ENCODE data around the gene AKNAD1.
"Not testable (repeated sequence)": the region's sequence is repeated elsewhere in the genome, so short reads cannot be mapped to it uniquely, and the experiment has no call there.

AKNAD1 gene

GRCh38 chr1:108829498-108829916 lies 27.4 kb downstream of the AKNAD1 start:
- peak; percentile 35 for DNase-seq

GRCh38 chr1:108828074-108828961 lies 28.6 kb downstream of the AKNAD1 start:
- DNase-seq = peak; percentile 39

DNA sequence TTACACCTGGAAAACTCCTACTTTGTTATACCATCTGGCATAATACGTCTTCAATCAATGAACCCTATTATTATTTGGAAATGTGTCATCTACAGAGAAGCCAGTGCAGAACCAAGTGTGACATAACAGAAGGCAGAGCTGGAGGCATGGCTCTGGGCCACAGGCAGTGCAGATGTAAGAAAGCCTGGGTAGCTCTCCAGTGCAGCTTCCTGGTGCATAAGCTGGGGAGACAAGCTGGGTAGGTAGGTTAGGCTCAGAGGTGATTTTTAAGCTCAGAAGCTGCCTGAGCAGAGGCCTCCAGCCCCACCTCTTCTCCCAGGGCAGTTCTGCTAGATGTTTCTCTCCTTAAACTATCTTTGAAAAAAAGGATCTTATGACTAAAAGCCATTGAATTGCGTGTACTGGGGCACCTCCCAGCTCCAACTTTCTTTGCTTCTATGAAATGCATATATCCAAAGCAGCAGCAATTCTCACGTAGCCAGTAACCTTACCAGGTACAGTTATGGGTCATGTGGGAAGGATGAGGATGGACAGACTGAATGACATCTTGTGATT lies 30.7 kb downstream of the AKNAD1 start:
- no peak for DNase-seq

DNA sequence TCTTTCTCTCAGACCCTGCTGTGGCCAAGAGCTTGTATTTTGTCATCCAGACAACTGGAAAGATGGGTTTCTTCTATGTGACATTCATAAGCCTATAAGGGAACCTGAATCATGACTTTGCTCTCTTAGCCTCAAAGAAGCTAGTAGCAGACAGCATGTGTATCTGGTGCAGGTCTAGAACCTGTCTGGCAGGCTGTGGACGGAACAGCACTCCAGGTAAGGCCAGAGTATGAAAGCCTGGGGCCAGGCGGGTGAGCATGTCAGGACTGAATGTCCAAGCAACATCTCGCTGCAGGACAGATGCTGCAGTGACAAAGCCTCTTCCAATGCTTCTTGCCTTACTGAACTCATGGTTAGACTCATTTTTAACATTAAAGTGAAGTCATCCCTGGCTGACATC lies 32.8 kb downstream of the AKNAD1 start:
- DNase-seq = no peak

- DNase-seq = no peak
Measured at GRCh38 chr1:108823632-108824031, 33.3 kb downstream of the AKNAD1 start.

GRCh38 chr1:108819878-108820277 lies 37.0 kb downstream of the AKNAD1 start:
- no peak for DNase-seq

GRCh38 chr1:108817811-108818210 lies 39.1 kb downstream of the AKNAD1 start:
- no peak for DNase-seq

- DNase-seq = no peak
Measured at GRCh38 chr1:108817016-108817415, 39.9 kb downstream of the AKNAD1 start.

DNA sequence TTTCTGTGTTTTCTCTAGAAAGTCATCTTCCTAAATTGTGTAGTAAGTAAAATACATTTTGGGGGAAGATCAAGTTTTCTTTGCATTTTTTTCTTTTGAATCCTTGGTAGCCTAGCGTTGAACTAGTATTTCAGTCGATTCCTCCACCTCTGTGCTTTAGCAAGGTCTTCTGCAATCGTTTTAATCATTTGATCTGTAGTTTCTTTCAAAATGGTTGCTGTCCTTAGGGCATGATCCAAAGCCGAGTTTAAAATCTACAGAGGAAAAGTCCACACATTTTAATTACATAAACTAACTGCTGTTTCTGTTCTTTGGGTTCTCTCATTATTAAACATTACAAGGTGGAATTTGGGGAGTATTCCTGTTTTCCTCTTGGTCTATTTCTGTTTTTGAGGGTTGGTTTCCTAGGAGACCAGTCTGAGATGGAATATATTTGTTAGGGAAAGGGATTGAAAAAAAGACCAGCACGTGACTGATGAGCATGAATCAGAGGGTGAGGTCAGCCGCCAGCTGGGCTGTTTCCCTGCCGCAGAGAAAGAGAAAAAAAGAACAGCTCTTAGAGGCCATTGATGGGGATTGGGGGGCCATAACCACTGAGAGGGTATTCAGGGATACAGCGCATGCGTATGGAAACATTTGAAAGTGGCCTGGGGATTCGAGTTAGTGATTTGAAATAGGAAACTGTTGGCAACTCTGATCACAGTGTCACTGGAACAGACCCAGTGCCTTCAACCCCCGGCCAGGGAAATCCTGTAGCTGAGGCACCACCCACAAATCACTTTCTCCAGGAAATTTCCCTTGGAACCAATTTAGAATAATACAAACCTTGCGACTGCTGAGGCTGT lies 40.6 kb downstream of the AKNAD1 start:
- peak; percentile 28 for DNase-seq

- no peak for DNase-seq
Measured at GRCh38 chr1:108815566-108815965, 41.3 kb downstream of the AKNAD1 start.

DNA sequence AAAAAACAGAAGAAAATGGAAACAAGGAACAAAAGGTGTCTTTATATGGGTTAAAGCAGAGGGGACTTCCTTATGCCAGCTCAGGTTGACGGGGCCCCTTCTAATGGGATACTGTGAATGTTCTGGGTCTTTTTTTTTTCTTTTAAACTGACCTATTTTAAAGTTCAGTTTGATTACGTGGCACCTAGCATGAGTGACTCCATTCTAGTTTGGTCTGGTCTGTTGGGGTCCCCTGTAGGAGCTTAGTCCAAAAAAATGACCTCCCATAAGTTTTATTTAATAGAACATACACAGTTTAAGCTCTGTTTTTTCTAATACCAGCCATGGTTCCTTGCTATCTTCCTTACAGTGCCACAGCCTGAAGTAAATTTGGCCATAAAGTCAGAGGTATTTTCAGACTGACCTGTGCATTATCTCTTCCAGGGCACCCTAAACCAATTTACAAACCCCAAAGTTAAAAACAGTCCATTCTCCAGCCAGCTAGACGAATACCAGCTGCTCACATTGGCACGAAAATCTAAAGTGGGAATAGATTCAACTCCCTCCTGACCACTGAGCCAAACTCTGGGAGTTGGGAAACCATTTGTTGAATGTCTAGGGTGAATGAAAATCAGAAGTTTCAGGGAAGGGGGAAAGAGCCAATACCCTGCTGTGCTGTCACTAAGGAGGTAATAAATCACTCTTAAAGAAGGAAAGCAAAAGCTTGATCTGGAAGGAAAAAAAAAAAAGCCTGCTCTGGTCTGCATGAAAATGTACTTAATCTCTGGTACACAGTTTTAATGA lies 42.4 kb downstream of the AKNAD1 start:
- no peak for DNase-seq

- DNase-seq = no peak
Measured at GRCh38 chr1:108813326-108813725, 43.6 kb downstream of the AKNAD1 start.

DNA sequence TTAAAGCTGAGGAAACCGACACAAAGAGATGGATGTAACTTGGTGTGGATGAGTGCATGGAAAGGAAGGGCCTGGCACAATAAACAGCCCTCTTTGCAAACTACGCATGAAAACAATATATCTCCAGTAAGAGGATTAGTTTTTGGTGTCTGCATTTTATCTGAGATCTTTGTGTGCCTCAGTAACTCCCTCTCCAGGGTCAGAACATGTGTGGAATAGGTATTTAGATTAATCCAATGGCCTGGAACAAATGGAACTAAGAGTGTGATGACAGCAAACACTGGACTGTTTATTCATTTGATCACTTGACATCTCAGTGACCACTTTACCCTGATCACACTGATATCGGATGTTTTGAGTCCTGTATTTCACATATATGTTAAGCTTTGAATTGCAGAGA lies 45.3 kb downstream of the AKNAD1 start:
- DNase-seq = no peak

GRCh38 chr1:108808438-108808837 lies 48.5 kb downstream of the AKNAD1 start:
- no peak for DNase-seq

DNA sequence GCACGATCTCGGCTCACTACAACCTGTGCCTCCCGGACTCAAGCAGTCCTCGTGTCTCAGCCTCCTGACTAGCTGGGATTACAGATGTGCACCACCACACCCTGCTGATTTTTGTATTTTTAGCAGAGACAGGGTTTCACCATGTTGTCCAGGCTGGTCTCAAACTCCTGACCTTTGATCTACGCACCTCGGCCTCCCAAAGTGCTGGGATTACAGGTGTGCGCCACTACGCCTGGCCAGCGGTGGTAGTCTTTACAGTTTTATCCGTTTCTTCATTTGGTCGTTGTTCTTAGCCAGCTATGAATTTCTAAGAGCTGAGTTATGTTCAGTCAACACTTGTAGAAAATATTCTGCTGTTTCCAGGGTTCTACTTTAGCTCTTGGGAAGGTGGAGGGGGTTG lies 53.3 kb downstream of the AKNAD1 start:
- no peak for DNase-seq

- no peak for DNase-seq
Measured at GRCh38 chr1:108801101-108801500, 55.8 kb downstream of the AKNAD1 start.

- DNase-seq = no peak
Measured at GRCh38 chr1:108799001-108799400, 57.9 kb downstream of the AKNAD1 start.

- no peak for DNase-seq
Measured at GRCh38 chr1:108792420-108792819, 64.5 kb downstream of the AKNAD1 start.

- no peak for DNase-seq
Measured at GRCh38 chr1:108791790-108792189, 65.1 kb downstream of the AKNAD1 start.

DNA sequence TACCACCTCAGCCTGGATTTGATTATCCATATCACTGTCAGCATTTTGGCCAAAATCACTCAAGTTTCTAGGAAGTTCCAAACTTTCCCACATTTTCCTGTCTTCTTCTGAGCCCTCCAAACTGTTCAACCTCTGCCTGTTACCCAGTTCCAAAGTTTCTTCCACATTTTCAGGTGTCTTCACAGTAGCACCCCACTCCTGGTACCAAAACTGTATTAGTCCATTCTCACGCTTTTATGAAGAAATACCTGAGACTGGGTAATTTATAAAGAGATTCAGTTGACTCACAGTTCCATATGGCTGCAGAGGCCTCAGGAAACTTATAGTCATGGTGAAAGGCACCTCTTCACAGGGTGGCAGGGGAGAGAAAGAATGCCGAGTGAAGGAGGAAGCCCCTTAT lies 71.0 kb downstream of the AKNAD1 start:
- DNase-seq = no peak

GRCh38 chr1:108785264-108785663 lies 71.6 kb downstream of the AKNAD1 start:
- no peak for DNase-seq

- DNase-seq = not testable (repeated sequence)
Measured at GRCh38 chr1:108781575-108781944, 75.3 kb downstream of the AKNAD1 start.

Measured in NCI-H2029 (cell line).